ENCODE data around the gene TCAIM. TPM values are rescaled to one million over a fixed set of nuclear protein-coding genes. Genes with fewer than 3 reads are reported as not detected.

The TCAIM gene
- total and polyA plus RNA-seq, 10 of the 15 experiments (the other 5 are each of a cell fraction or from before 2014, with no cell fraction given): 14.5 to 22.9 (median 17.8) TPM

- H3K4me1 ChIP-seq (ENCODE audit: control insufficient read depth, insufficient read depth, low read length): no peaks in the 10 kb centered on the region
- SMC1A ChIA-PET (ENCODE audit: uncharacterized antibody, unreplicated experiment): interaction anchor here (0.6 to 5.1 kb wide), 8 partner anchors 9 to 138 kb away, joined by 3 to 40 read pairs (median 8); partner anchors contain the start of gene ZNF445
- RAD21 ChIA-PET (ENCODE audit: unreplicated experiment): interaction anchor here (0.9 to 4.9 kb wide), 8 partner anchors 8 to 285 kb away, joined by 3 to 35 read pairs (median 3); partner anchors contain the start of gene ZNF197
- POLR2A ChIA-PET: interaction anchor here (1.0 to 2.8 kb wide), 2 partner anchors 10 to 171 kb away, joined by 3 to 12 read pairs; no protein-coding TSS in a partner anchor
- no peaks in the 10 kb centered on the region for H3K36me3 ChIP-seq (ENCODE audit: control insufficient read depth in 2 of 2, insufficient read depth in 2 of 2, low read length in 1 of 2)
- no peak for ATAC-seq
- H3K4me2 ChIP-seq (ENCODE audit: control insufficient read depth, insufficient read depth): peak overlapping the region; percentile 64
- H4K20me1 ChIP-seq (ENCODE audit: control insufficient read depth, insufficient read depth): no peaks in the 10 kb centered on the region
- intact Hi-C loops (cut with micrococcal nuclease; ENCODE audit: unreplicated experiment): no loop called here
- H3K9ac ChIP-seq (ENCODE audit: control insufficient read depth, insufficient read depth, low read length): 0 out of 2 replicates have a peak overlapping the region, but pooled peaks have one; percentile 18
- TF ChIP-seq CEBPB (IDR thresholded peaks at IDR 0.05; ENCODE audit: borderline replicate concordance in 1 of 2, low read depth in 2 of 2, low read length in 2 of 2) (no peak), CBFB (IDR thresholded peaks at IDR 0.05; ENCODE audit: low read depth) (no peak), FOXK2 (IDR thresholded peaks at IDR 0.05) (no peak), ZNF274 (IDR thresholded peaks at IDR 0.05; ENCODE audit: insufficient read depth, insufficient read length) (no peak), RCOR1 (conservative IDR thresholded peaks at IDR 0.05; ENCODE audit: low read depth, low read length) (no peak), ZBED1 (IDR thresholded peaks at IDR 0.05; ENCODE audit: borderline replicate concordance) (no peak), FOXM1 (IDR thresholded peaks at IDR 0.05; ENCODE audit: low read depth, low read length) (no peak), SUZ12 (IDR thresholded peaks at IDR 0.05; ENCODE audit: unreplicated experiment) (no peak), SREBF1 (IDR thresholded peaks at IDR 0.05; ENCODE audit: low read length) (no peak), NFYA (IDR thresholded peaks at IDR 0.05; ENCODE audit: borderline replicate concordance, low read depth, low read length) (no peak), TCF7 (IDR thresholded peaks at IDR 0.05; ENCODE audit: borderline replicate concordance) (no peak), HCFC1 (IDR thresholded peaks at IDR 0.05; ENCODE audit: low read length) (no peak), IKZF2 (IDR thresholded peaks at IDR 0.05) (no peak), CREB1 (IDR thresholded peaks at IDR 0.05; ENCODE audit: low read depth) (no peak), SKIL (IDR thresholded peaks at IDR 0.05; ENCODE audit: low read depth, poor library complexity, severe bottlenecking) (no peak)
- TF ChIP-seq, protein P1, sequence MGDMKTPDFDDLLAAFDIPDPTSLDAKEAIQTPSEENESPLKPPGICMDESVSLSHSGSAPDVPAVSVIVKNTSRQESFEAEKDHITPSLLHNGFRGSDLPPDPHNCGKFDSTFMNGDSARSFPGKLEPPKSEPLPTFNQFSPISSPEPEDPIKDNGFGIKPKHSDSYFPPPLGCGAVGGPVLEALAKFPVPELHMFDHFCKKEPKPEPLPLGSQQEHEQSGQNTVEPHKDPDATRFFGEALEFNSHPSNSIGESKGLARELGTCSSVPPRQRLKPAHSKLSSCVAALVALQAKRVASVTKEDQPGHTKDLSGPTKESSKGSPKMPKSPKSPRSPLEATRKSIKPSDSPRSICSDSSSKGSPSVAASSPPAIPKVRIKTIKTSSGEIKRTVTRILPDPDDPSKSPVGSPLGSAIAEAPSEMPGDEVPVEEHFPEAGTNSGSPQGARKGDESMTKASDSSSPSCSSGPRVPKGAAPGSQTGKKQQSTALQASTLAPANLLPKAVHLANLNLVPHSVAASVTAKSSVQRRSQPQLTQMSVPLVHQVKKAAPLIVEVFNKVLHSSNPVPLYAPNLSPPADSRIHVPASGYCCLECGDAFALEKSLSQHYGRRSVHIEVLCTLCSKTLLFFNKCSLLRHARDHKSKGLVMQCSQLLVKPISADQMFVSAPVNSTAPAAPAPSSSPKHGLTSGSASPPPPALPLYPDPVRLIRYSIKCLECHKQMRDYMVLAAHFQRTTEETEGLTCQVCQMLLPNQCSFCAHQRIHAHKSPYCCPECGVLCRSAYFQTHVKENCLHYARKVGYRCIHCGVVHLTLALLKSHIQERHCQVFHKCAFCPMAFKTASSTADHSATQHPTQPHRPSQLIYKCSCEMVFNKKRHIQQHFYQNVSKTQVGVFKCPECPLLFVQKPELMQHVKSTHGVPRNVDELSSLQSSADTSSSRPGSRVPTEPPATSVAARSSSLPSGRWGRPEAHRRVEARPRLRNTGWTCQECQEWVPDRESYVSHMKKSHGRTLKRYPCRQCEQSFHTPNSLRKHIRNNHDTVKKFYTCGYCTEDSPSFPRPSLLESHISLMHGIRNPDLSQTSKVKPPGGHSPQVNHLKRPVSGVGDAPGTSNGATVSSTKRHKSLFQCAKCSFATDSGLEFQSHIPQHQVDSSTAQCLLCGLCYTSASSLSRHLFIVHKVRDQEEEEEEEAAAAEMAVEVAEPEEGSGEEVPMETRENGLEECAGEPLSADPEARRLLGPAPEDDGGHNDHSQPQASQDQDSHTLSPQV (IDR thresholded peaks at IDR 0.05): no peak
- TF ChIP-seq, protein P2, sequence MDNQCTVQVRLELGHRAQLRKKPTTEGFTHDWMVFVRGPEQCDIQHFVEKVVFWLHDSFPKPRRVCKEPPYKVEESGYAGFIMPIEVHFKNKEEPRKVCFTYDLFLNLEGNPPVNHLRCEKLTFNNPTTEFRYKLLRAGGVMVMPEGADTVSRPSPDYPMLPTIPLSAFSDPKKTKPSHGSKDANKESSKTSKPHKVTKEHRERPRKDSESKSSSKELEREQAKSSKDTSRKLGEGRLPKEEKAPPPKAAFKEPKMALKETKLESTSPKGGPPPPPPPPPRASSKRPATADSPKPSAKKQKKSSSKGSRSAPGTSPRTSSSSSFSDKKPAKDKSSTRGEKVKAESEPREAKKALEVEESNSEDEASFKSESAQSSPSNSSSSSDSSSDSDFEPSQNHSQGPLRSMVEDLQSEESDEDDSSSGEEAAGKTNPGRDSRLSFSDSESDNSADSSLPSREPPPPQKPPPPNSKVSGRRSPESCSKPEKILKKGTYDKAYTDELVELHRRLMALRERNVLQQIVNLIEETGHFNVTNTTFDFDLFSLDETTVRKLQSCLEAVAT (IDR thresholded peaks at IDR 0.05): no peak
- no peaks in the 10 kb centered on the region for H3K27me3 ChIP-seq (replicated peaks in 1 of 2; ENCODE audit: control insufficient read depth in 2 of 2, insufficient read depth in 2 of 2, low read length in 1 of 2)
- H3K4me3 ChIP-seq: peak overlapping the region; percentile 87
- no TSS peak for BruUV-seq (replicated peaks)
- no peaks in the 10 kb centered on the region for H3K9me3 ChIP-seq (replicated peaks; ENCODE audit: control insufficient read depth, insufficient read depth, low read length)
- DNase-seq (ENCODE audit: low read depth, low spot score): no peak
- peaks cover 23% of the 10 kb centered on the region for H3K79me2 ChIP-seq (ENCODE audit: control insufficient read depth, insufficient read depth, low read length)
- H2AFZ ChIP-seq (ENCODE audit: control insufficient read depth, low read depth, low read length): no peak overlapping the region
- FAIRE-seq: no peak
- WGBS (ENCODE audit: insufficient coverage, insufficient replicate concordance, low lambda C conversion rate, missing lambda C conversion rate): 88% methylated on average over 3 of the region's 3 CpGs
- no peak overlapping the region for H3K27ac ChIP-seq (ENCODE audit: control insufficient read depth, insufficient read depth)
- in situ Hi-C loops (cut with MboI): no loop called here
- CTCF ChIA-PET: interaction anchor here (1.0 to 3.2 kb wide), 5 partner anchors 16 to 100 kb away, joined by 3 to 19 read pairs (median 3); no protein-coding TSS in a partner anchor
Observed at GRCh38 chr3:44340058-44340395, 1.5 kb downstream of the TCAIM start.

Measured in GM12878 (cell line).